Right atrium auricular region (tissue), 2 donors: Measurements from ENCODE around the gene PPA2. TPM values are rescaled to one million over a fixed set of nuclear protein-coding genes. Genes with fewer than 3 reads are reported as not detected.

Experiments used
- DNase-seq: peaks from one replicate; pipeline ENCODE4 v3.0.0-alpha.2; 2019; ENCODE audit warnings: low spot score
- H3K27ac ChIP-seq, 2 donors: fragments of 200-600 bp; sonication (generic); 1 replicate in 1 of 2; 2 replicates in 1 of 2; pipeline ENCODE4 v1.5.1; 2016 to 2019
- H3K27me3 ChIP-seq, 2 donors: fragments of 200-600 bp; sonication (generic); one replicate each; pipeline versions ENCODE4 v1.5.1 to v1.6.0; 2017 to 2019
- H3K36me3 ChIP-seq: fragments of 200-600 bp; sonication (generic); one replicate; pipeline ENCODE4 v1.5.1; 2016
- H3K4me1 ChIP-seq, 2 donors: fragments of 200-600 bp; sonication (generic); one replicate each; pipeline versions ENCODE4 v1.5.1 to v1.6.0; 2017 to 2019
- H3K4me3 ChIP-seq, 2 donors: fragments of 200-600 bp; sonication (generic); 1 replicate in 1 of 2; 2 replicates in 1 of 2; pipeline ENCODE4 v1.5.1; 2017 to 2019; ENCODE audit warnings: mild to moderate bottlenecking in 1 of 2, moderate library complexity in 1 of 2
- H3K9me3 ChIP-seq, 2 donors: fragments of 200-600 bp; sonication (generic); one replicate each; pipeline ENCODE4 v1.5.1; 2019
- CTCF ChIP-seq, 2 donors: fragments of 200-600 bp; sonication (generic); IDR thresholded peaks; one replicate each; pipeline ENCODE4 v1.5.1; 2019; ENCODE audit warnings: antibody characterized with exemption in 2 of 2
- total RNA-seq, 2 donors: library from RNA; depleted of rRNA; stranded (reverse); fragments of >200 nt; gene quantifications; one replicate each; pipeline ENCODE4 v1.1.0, GENCODE V29; 2016

Gene PPA2
- 100 to 1,000 TPM in 1 of 2 donors, 10 to 100 TPM in 1; 89.5 to 158 TPM for total RNA-seq

DNA sequence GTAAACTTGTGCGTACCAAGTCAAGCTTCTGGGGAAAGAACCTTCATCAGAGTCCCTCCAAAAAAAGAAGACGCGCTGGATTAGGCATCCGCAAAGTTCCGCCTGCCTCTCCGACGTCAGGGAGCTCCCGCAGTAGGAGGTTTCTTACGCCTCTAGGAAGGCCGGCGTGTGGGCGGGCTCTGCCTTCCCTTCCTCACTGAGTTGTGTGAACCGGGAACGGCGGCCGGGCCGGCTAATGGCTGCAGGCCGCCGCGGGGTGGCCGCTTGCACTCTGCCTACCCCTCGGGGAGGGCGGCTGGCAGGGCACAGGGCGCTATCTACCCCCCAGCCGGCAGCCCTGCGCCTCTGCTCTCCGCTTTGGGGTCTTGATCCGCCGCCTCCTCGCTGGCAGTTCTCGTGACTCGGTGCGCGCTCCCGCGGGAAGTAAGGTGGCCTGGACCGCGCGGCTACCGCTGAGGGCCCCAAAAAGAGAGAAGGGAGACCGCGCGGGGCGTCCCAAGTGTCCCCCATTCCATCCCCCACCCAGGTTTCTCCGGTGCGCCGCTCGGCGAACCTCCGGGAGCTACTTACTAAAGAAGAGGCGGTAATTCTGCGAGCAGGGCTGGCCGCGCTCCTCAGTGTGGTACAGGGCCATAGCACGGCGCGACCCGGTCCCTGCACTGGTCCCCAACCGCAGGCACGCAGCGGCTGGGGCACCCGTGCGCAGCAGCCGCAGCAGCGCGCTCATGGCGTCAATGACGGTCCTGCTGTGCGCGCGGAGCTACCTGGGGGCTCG is at the start of gene PPA2:
TSS of gene PPA2 (minus strand) at position 739 of the 775 bp plus-strand sequence. CDS start at position 727, 12 bp downstream.
- DNase-seq, result peak; percentile 91
- no peaks in the 10 kb centered on the region for H3K9me3 ChIP-seq
- H3K4me3 ChIP-seq, result peak within 1 kb of the TSS; percentile 68 to 74
- peak within 1 kb of the TSS; percentile 95 to 100 for H3K27ac ChIP-seq
- H3K4me1 ChIP-seq, result peaks cover 0 to 33% of the 10 kb centered on the region in 2 donors
- H3K36me3 ChIP-seq, result no peaks in the 10 kb centered on the region
- TF ChIP-seq CTCF (IDR thresholded peaks at IDR 0.05), result no peak
- no peaks in the 10 kb centered on the region for H3K27me3 ChIP-seq

DNA sequence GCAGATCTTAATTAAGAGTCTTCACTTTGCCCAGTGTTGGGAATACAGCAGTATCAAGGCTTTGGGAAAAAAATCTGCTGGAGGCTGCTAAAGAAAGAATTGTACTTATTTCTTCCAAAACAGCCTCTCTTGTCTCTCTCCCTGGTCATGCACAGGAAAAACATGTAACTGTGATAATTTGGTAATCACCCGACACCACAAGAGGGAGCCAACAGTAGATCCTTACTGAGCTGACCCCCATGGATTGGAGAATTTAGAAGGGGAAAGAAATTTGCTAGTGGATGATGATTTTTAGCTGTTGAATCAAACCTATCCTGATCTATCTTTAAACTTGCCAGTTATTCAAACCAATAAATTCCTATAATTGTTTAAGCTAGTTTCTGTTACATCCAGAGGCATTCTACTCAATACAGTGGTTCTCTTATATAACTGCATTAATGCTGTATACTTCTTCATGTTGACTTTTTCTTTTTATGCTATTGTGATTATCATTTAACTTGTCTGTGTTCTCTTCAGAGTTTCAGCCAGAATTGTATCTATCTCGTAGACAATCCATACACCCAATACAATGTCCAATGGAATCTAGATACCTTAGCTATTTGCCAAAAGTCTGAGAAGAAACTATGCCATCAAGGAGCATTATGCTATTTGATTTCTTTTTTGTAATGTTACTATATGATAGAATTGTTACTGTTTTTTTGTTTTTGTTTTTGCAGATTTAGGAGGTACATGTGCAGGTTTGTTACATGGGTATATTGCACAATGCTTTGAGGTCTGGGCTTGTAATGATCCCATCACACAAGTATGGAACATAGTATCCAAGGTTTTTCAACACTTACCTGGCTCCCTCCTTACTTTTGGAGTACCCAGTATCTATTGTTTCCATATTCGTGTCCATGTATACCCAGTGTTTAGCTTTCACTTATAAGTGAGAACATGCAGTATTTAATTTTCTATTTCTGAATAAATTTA is 47.2 kb upstream of the PPA2 start:
- no peak overlapping the region for H3K4me3 ChIP-seq
- H3K27me3 ChIP-seq, result no peaks in the 10 kb centered on the region
- peak; percentile 37 to 71 for TF ChIP-seq CTCF (IDR thresholded peaks at IDR 0.05)
- no peaks in the 10 kb centered on the region for H3K9me3 ChIP-seq
- no peak for DNase-seq
- H3K4me1 ChIP-seq, result no peaks in the 10 kb centered on the region
- no peaks in the 10 kb centered on the region for H3K36me3 ChIP-seq
- H3K27ac ChIP-seq, result no peak overlapping the region

DNA sequence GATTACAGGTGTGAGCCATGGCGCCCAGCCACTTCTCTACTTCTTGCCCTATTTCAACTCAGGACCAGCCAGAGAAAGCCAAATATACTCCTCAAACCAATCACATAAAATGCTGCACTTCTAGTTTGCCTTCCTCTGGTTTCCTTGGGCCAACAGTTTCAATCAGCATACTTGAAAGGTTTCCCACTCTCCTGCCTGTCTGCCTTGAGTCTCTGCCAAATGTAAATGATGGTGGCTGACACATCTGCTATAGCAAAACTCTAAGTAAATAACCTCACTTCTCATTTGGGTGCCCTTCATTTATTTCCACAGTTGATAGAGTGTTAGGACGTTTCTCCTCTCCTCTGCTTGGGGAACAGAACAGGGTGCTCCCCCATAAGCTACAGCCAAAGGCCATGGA is 36.4 kb upstream of the PPA2 start:
- no peak overlapping the region for H3K27ac ChIP-seq
- no peak for DNase-seq
- no peak overlapping the region for H3K4me3 ChIP-seq
- H3K4me1 ChIP-seq, result no peaks in the 10 kb centered on the region
- H3K27me3 ChIP-seq, result no peaks in the 10 kb centered on the region
- no peak for TF ChIP-seq CTCF (IDR thresholded peaks at IDR 0.05)
- H3K36me3 ChIP-seq, result no peaks in the 10 kb centered on the region
- no peaks in the 10 kb centered on the region for H3K9me3 ChIP-seq

DNA sequence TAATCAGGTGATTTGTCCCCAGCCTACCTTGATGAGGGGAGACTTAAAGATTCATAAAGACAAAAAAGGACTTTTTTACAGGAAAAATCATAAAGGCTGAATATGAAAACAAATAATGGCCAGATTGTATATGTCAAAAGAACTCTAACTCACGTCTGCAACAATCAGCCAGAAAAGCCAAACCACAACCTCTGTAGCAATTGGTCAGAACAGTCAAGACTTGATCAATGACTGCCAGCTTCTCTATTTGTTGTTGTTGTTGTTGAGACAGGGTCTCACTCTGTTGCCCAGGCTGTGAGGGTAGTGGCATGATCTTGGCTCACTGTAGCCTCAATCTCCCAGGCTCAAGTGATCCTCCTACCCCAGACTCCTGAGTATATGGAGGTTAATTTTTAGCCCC is 35.9 kb upstream of the PPA2 start:
- TF ChIP-seq CTCF (IDR thresholded peaks at IDR 0.05), result no peak
- DNase-seq, result no peak
- no peak overlapping the region for H3K27ac ChIP-seq
- H3K27me3 ChIP-seq, result no peaks in the 10 kb centered on the region
- H3K4me3 ChIP-seq, result no peak overlapping the region
- H3K4me1 ChIP-seq, result no peaks in the 10 kb centered on the region
- H3K9me3 ChIP-seq, result no peaks in the 10 kb centered on the region
- H3K36me3 ChIP-seq, result no peaks in the 10 kb centered on the region

- TF ChIP-seq CTCF (IDR thresholded peaks at IDR 0.05), result no peak
- DNase-seq, result no peak
- H3K27ac ChIP-seq, result no peak overlapping the region
- H3K36me3 ChIP-seq, result no peaks in the 10 kb centered on the region
- no peak overlapping the region for H3K4me3 ChIP-seq
- H3K4me1 ChIP-seq, result no peaks in the 10 kb centered on the region
- no peaks in the 10 kb centered on the region for H3K27me3 ChIP-seq
- no peaks in the 10 kb centered on the region for H3K9me3 ChIP-seq
Measured at GRCh38 chr4:105509291-105509690, 35.4 kb upstream of the PPA2 start.
